Muscle of back (tissue), 11 donors: ENCODE measurements around the gene SEL1L3. TPM values are rescaled to one million over a fixed set of nuclear protein-coding genes. Genes with fewer than 3 reads are reported as not detected.

Source experiments
- DNase-seq, 3 donors: peaks; one replicate each; pipeline versions ENCODE4 v3.0.0 to v3.0.0-alpha.2; 2013
- polyA plus RNA-seq, 10 donors: library from polyadenylated mRNA; unstranded; fragments of 120-200 nt; gene quantifications; one replicate each; pipeline ENCODE4 v1.2.1, GENCODE V29; 2013; ENCODE audit not compliant: insufficient read length in 10 of 10

Gene SEL1L3
- polyA plus RNA-seq, 10 donors: 12.2 to 22.3 (median 16.8) TPM

GRCh38 chr4:25792876-25793275 is 69.9 kb downstream of the SEL1L3 start:
- DNase-seq: no peak

GRCh38 chr4:25792200-25792791 is 70.5 kb downstream of the SEL1L3 start:
- no peak for DNase-seq

- DNase-seq: no peak
Measured at GRCh38 chr4:25790024-25790423, 72.8 kb downstream of the SEL1L3 start.

GRCh38 chr4:25788703-25789238 is 74.0 kb downstream of the SEL1L3 start:
- no peak for DNase-seq

GRCh38 chr4:25786497-25787065 is 76.2 kb downstream of the SEL1L3 start:
- DNase-seq: no peak

- no peak for DNase-seq
Measured at GRCh38 chr4:25783943-25784342, 78.8 kb downstream of the SEL1L3 start.

- DNase-seq: no peak
Measured at GRCh38 chr4:25783126-25783525, 79.7 kb downstream of the SEL1L3 start.

GRCh38 chr4:25782482-25782881 is 80.3 kb downstream of the SEL1L3 start:
- DNase-seq: no peak

GRCh38 chr4:25779021-25779420 is 83.8 kb downstream of the SEL1L3 start:
- DNase-seq: no peak

GRCh38 chr4:25776795-25777194 is 86.0 kb downstream of the SEL1L3 start:
- no peak for DNase-seq

GRCh38 chr4:25775166-25775565 is 87.6 kb downstream of the SEL1L3 start:
- no peak for DNase-seq

GRCh38 chr4:25773358-25773757 is 89.4 kb downstream of the SEL1L3 start:
- DNase-seq: no peak

- no peak for DNase-seq
Measured at GRCh38 chr4:25771672-25772071, 91.1 kb downstream of the SEL1L3 start.

- no peak for DNase-seq
Measured at GRCh38 chr4:25770847-25771246, 91.9 kb downstream of the SEL1L3 start.

- DNase-seq: peak; percentile 31 to 78 (median 32)
Measured at GRCh38 chr4:25769251-25769650, 93.5 kb downstream of the SEL1L3 start.

- DNase-seq: peak; percentile 71 to 87 (median 74)
Measured at GRCh38 chr4:25767877-25768725, 94.7 kb downstream of the SEL1L3 start.

- no peak for DNase-seq
Measured at GRCh38 chr4:25760518-25761157, 102.2 kb downstream of the SEL1L3 start.

GRCh38 chr4:25760048-25760447 is 102.7 kb downstream of the SEL1L3 start:
- DNase-seq: no peak

GRCh38 chr4:25759101-25759500 is 103.7 kb downstream of the SEL1L3 start:
- no peak for DNase-seq

- DNase-seq: no peak
Measured at GRCh38 chr4:25757452-25757851, 105.3 kb downstream of the SEL1L3 start.

- no peak for DNase-seq
Measured at GRCh38 chr4:25756503-25756902, 106.3 kb downstream of the SEL1L3 start.

GRCh38 chr4:25755911-25756310 is 106.9 kb downstream of the SEL1L3 start:
- DNase-seq: no peak
